Measurements from ENCODE around the gene NLRP5. TPM values are rescaled to one million over a fixed set of nuclear protein-coding genes. Genes with fewer than 3 reads are reported as not detected.

The NLRP5 gene
- polyA plus RNA-seq (2011; rRNA removed) = not detected in 2 replicates
- not detected in 2 replicates for polyA plus RNA-seq (2012; cell fraction: cytosol; rRNA removed)
- polyA plus RNA-seq (2012; cell fraction: nucleus; rRNA removed) = not detected in 2 replicates
- polyA plus RNA-seq (2017; fragmentation: RNase III; extraction: RNeasy Plus Mini Kit Qiagen cat#74134 plus additional on column Dnase treatment) = not detected in 3 replicates
- polyA minus RNA-seq (2011; rRNA and poly(A)+ RNA removed) = not detected in 2 replicates

DNA sequence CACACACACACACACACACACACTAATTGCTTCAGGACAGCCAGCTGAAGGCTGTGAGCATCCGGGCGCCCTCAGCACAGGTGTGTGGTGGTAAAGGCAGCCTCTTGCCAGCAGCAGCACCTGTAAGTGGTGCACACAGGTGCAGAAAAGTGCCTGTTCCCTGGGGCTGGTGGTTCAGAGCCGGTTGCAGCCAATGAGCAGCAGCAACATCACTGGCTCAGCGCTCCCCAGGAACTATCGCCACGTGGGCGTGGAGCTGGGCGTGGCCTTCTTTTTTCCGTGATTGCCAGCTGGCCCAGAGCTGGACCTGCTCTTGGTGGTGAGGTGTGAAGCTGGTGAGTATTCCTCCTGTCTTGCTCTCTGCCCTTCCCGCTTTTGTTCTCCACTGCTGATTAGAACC is at the start of gene NLRP5:
Gene NLRP5, plus strand, starts transcription at position 289 of the 400 bp plus-strand sequence.
- ATAC-seq (peak in 1 of 2 experiments; percentile 34; a peak in 1 of 6 replicates), FAIRE-seq (no peak), DNase-seq (ENCODE audit: low read depth in 1 of 2, low spot score in 1 of 2) (no peak)
- Histone ChIP-seq H3K4me2 (no peak within 1 kb of the TSS), H3K4me1 (no peaks in the 10 kb centered on the region), H3K9me3 (peaks cover 5% of the 10 kb centered on the region), H3K27ac (no peak within 1 kb of the TSS), H3K4me3 (no peak within 1 kb of the TSS)
- no peak for TF ChIP-seq CHD2 (IDR thresholded peaks at IDR 0.05; ENCODE audit: low read length, partially characterized antibody)
- TF ChIP-seq CHD4 (IDR thresholded peaks at IDR 0.05; ENCODE audit: borderline replicate concordance) = no peak
- no peak for TF ChIP-seq JUN (IDR thresholded peaks at IDR 0.05)
- no peak for TF ChIP-seq ZFP36 (IDR thresholded peaks at IDR 0.05; ENCODE audit: borderline replicate concordance, partially characterized antibody)
- TF ChIP-seq CBX8 (IDR thresholded peaks at IDR 0.05) = no peak
- TF ChIP-seq, protein P1, sequence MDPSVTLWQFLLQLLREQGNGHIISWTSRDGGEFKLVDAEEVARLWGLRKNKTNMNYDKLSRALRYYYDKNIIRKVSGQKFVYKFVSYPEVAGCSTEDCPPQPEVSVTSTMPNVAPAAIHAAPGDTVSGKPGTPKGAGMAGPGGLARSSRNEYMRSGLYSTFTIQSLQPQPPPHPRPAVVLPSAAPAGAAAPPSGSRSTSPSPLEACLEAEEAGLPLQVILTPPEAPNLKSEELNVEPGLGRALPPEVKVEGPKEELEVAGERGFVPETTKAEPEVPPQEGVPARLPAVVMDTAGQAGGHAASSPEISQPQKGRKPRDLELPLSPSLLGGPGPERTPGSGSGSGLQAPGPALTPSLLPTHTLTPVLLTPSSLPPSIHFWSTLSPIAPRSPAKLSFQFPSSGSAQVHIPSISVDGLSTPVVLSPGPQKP (IDR thresholded peaks at IDR 0.05; ENCODE audit: low read depth, low read length) = no peak
- no peak for TF ChIP-seq HOXB13 (CRISPR knock-in tag; IDR thresholded peaks at IDR 0.05; ENCODE audit: low read depth)
- TF ChIP-seq TP53 (CRISPR knock-in tag; IDR thresholded peaks at IDR 0.05) = no peak
- no peak for TF ChIP-seq NPAS2 (CRISPR knock-in tag; IDR thresholded peaks at IDR 0.05; ENCODE audit: borderline replicate concordance)
- TF ChIP-seq GATA3 (IDR thresholded peaks at IDR 0.05; ENCODE audit: borderline replicate concordance) = no peak
- no peak for TF ChIP-seq MAZ (IDR thresholded peaks at IDR 0.05; ENCODE audit: borderline replicate concordance, low read depth, low read length)
- TF ChIP-seq, protein P2, sequence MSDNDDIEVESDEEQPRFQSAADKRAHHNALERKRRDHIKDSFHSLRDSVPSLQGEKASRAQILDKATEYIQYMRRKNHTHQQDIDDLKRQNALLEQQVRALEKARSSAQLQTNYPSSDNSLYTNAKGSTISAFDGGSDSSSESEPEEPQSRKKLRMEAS (IDR thresholded peaks at IDR 0.05) = no peak
- TF ChIP-seq ZC3H11A (IDR thresholded peaks at IDR 0.05) = no peak
- TF ChIP-seq MAFK (IDR thresholded peaks at IDR 0.05; ENCODE audit: partially characterized antibody) = no peak
- TF ChIP-seq, protein P3, sequence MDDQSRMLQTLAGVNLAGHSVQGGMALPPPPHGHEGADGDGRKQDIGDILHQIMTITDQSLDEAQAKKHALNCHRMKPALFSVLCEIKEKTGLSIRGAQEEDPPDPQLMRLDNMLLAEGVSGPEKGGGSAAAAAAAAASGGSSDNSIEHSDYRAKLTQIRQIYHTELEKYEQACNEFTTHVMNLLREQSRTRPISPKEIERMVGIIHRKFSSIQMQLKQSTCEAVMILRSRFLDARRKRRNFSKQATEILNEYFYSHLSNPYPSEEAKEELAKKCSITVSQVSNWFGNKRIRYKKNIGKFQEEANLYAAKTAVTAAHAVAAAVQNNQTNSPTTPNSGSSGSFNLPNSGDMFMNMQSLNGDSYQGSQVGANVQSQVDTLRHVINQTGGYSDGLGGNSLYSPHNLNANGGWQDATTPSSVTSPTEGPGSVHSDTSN (IDR thresholded peaks at IDR 0.05) = no peak
- no peak for TF ChIP-seq HEYL (CRISPR knock-in tag; IDR thresholded peaks at IDR 0.05)
- no peak for TF ChIP-seq RFX5 (IDR thresholded peaks at IDR 0.05)
- TF ChIP-seq RAD21 (conservative IDR thresholded peaks at IDR 0.05 in 1 of 2, IDR thresholded peaks at IDR 0.05 in 1 of 2) = no peak
- ChIA-PET CTCF (no interaction called here), POLR2A (interaction anchor here (0.6 kb wide), 1 partner anchor 345 kb away, joined by 4 read pairs; the partner anchor contains the start of gene ZNF580)
- WGBS (ENCODE audit: missing lambda C conversion rate) = 14% methylated on average over 10 of the region's 10 CpGs

DNA sequence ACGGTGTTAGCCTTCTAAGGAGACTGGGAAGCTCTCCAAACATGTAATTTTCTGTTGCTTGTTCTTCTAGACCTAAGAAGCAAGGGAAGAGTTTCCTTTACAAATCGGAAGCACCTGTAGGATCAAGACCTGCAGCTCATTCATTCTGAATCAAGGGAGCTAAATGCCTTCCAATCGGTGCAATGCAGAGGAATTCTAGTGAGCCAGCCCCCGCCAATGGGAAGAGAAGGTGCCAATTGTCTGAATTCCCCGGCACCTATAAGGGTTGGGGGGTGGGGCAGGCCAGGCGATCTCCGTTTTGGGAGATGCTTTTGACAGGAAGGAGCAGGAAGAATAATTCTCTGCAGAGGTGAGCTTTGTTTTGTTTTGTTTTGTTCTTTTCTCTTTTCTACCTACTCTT is 47.4 kb upstream of the NLRP5 start:
- no peaks in the 10 kb centered on the region for H3K4me1 ChIP-seq
- CTCF ChIA-PET = interaction anchor here (1.3 kb wide), 1 partner anchor 31 kb away, joined by 4 read pairs; no protein-coding TSS in a partner anchor
- POLR2A ChIA-PET = no interaction called here
- peaks cover 13% of the 10 kb centered on the region; the same call in 2 of the 3 replicates for H3K9me3 ChIP-seq
- ATAC-seq = no peak
- no peak for DNase-seq (ENCODE audit: low read depth in 1 of 2, low spot score in 1 of 2)
- H3K27ac ChIP-seq = no peak overlapping the region
- no peak for FAIRE-seq
- no peak overlapping the region for H3K4me2 ChIP-seq
- TF ChIP-seq, protein P3 (IDR thresholded peaks at IDR 0.05) = no peak
- TF ChIP-seq, protein P4, sequence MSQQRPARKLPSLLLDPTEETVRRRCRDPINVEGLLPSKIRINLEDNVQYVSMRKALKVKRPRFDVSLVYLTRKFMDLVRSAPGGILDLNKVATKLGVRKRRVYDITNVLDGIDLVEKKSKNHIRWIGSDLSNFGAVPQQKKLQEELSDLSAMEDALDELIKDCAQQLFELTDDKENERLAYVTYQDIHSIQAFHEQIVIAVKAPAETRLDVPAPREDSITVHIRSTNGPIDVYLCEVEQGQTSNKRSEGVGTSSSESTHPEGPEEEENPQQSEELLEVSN (IDR thresholded peaks at IDR 0.05; ENCODE audit: borderline replicate concordance, low read depth) = no peak
- no peak for TF ChIP-seq KDM1A (IDR thresholded peaks at IDR 0.05; ENCODE audit: low read depth)
- TF ChIP-seq RFX5 (IDR thresholded peaks at IDR 0.05) = no peak
- TF ChIP-seq PHF8 (IDR thresholded peaks at IDR 0.05; ENCODE audit: borderline replicate concordance, low read depth) = no peak
- no peak for TF ChIP-seq BHLHE40 (IDR thresholded peaks at IDR 0.05; ENCODE audit: low read depth, low read length)
- no peak for TF ChIP-seq KDM5A (IDR thresholded peaks at IDR 0.05)
- TF ChIP-seq SREBF2 (IDR thresholded peaks at IDR 0.05) = no peak
- TF ChIP-seq RARB (CRISPR knock-in tag; IDR thresholded peaks at IDR 0.05) = no peak
- TF ChIP-seq, protein P5, sequence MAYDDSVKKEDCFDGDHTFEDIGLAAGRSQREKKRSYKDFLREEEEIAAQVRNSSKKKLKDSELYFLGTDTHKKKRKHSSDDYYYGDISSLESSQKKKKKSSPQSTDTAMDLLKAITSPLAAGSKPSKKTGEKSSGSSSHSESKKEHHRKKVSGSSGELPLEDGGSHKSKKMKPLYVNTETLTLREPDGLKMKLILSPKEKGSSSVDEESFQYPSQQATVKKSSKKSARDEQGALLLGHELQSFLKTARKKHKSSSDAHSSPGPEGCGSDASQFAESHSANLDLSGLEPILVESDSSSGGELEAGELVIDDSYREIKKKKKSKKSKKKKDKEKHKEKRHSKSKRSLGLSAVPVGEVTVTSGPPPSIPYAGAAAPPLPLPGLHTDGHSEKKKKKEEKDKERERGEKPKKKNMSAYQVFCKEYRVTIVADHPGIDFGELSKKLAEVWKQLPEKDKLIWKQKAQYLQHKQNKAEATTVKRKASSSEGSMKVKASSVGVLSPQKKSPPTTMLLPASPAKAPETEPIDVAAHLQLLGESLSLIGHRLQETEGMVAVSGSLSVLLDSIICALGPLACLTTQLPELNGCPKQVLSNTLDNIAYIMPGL (CRISPR knock-in tag; IDR thresholded peaks at IDR 0.05; ENCODE audit: borderline replicate concordance) = no peak
- TF ChIP-seq, protein P6, sequence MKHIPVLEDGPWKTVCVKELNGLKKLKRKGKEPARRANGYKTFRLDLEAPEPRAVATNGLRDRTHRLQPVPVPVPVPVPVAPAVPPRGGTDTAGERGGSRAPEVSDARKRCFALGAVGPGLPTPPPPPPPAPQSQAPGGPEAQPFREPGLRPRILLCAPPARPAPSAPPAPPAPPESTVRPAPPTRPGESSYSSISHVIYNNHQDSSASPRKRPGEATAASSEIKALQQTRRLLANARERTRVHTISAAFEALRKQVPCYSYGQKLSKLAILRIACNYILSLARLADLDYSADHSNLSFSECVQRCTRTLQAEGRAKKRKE (CRISPR knock-in tag; IDR thresholded peaks at IDR 0.05; ENCODE audit: low read depth) = no peak
- TF ChIP-seq MYC (IDR thresholded peaks at IDR 0.05; ENCODE audit: borderline replicate concordance, low read length) = no peak
- TF ChIP-seq TP53 (CRISPR knock-in tag; IDR thresholded peaks at IDR 0.05) = no peak
- no peak for TF ChIP-seq ZC3H11A (IDR thresholded peaks at IDR 0.05)
- WGBS (ENCODE audit: missing lambda C conversion rate) = 14% methylated on average over 7 of the region's 7 CpGs
- no peak overlapping the region for H3K4me3 ChIP-seq
